ENCODE data around the gene VPS35L. TPM values are rescaled to one million over a fixed set of nuclear protein-coding genes. Genes with fewer than 3 reads are reported as not detected.

VPS35L gene
- total and polyA plus RNA-seq, 2 donors (not counting 1 experiment from before 2014, with no cell fraction given) = 17.5 to 62.1 TPM

- Mint-ChIP-seq H3K4me3 (no peak overlapping the region), H3K27me3 (no peaks in the 10 kb centered on the region), H3K9me3 (ENCODE audit: insufficient read depth) (no peaks in the 10 kb centered on the region), H3K4me1 (no peaks in the 10 kb centered on the region), H3K27ac (no peak overlapping the region)
- no peak overlapping the region for H2AFZ ChIP-seq (ENCODE audit: insufficient read depth, low read depth, low read length, poor library complexity, severe bottlenecking)
- no peaks in the 10 kb centered on the region for H4K20me1 ChIP-seq (ENCODE audit: control insufficient read depth, insufficient read depth, low read length, poor library complexity, severe bottlenecking)
- no peaks in the 10 kb centered on the region for H3K9me3 ChIP-seq (ENCODE audit: control extremely low read depth in 1 of 3, control insufficient read depth in 2 of 3, insufficient read depth in 1 of 3, low read length in 2 of 3)
- no peak overlapping the region for H3K4me2 ChIP-seq (replicated peaks; ENCODE audit: low read depth, low read length, poor library complexity, severe bottlenecking)
- H3K9ac ChIP-seq (ENCODE audit: low read length) = no peak overlapping the region
- intact Hi-C loops (cut with micrococcal nuclease) = no loop called here
- DNase-seq (no peak), ATAC-seq (ENCODE audit: low read depth) (no peak)
- CTCF ChIA-PET = no interaction called here
- H3K27ac ChIP-seq (ENCODE audit: low read length in 2 of 2) = no peak overlapping the region
- no peaks in the 10 kb centered on the region for H3K27me3 ChIP-seq (replicated peaks in 1 of 4; ENCODE audit: control extremely low read depth in 1 of 4, control insufficient read depth in 3 of 4, insufficient read depth in 4 of 4, low read length in 3 of 4)
- POLR2A ChIA-PET = no interaction called here
- no peaks in the 10 kb centered on the region for H3K4me1 ChIP-seq (ENCODE audit: control insufficient read depth in 2 of 2, insufficient read depth in 2 of 2, low read length in 2 of 2)
- WGBS (ENCODE audit: insufficient coverage) = 95% methylated on average over 4 of the region's 9 CpGs
- H3K36me3 ChIP-seq (replicated peaks in 1 of 2; ENCODE audit: control extremely low read depth in 1 of 2, control insufficient read depth in 1 of 2, extremely low read depth in 1 of 2, insufficient read depth in 2 of 2, low read length in 1 of 2) = peaks cover 9 to 23% of the 10 kb centered on the region in 2 experiments
- H3K79me2 ChIP-seq (ENCODE audit: control insufficient read depth, insufficient read depth, low read length) = no peaks in the 10 kb centered on the region
- no peak for TF ChIP-seq EZH2 (IDR thresholded peaks at IDR 0.05; ENCODE audit: borderline replicate concordance, insufficient read depth, low read depth, low read length, poor library complexity, severe bottlenecking)
- TF ChIP-seq CTCF (IDR thresholded peaks at IDR 0.05) = no peak
- no peak overlapping the region for H3K4me3 ChIP-seq (ENCODE audit: control extremely low read depth in 1 of 5, extremely low read depth in 1 of 5, insufficient read depth in 1 of 5, low read depth in 2 of 5, low read length in 4 of 5)
Measured at GRCh38 chr16:19655242-19655777, 99.8 kb downstream of the VPS35L start.

- ChIA-PET POLR2A (no interaction called here), CTCF (no interaction called here)
- H4K20me1 ChIP-seq (ENCODE audit: control insufficient read depth, insufficient read depth, low read length, poor library complexity, severe bottlenecking) = no peaks in the 10 kb centered on the region
- no peaks in the 10 kb centered on the region for H3K79me2 ChIP-seq (ENCODE audit: control insufficient read depth, insufficient read depth, low read length)
- H2AFZ ChIP-seq (ENCODE audit: insufficient read depth, low read depth, low read length, poor library complexity, severe bottlenecking) = no peak overlapping the region
- H3K4me1 Mint-ChIP-seq = no peaks in the 10 kb centered on the region
- no peak for DNase-seq
- no peak overlapping the region for H3K27ac ChIP-seq (ENCODE audit: low read length in 2 of 2)
- H3K36me3 ChIP-seq (replicated peaks in 1 of 2; ENCODE audit: control extremely low read depth in 1 of 2, control insufficient read depth in 1 of 2, extremely low read depth in 1 of 2, insufficient read depth in 2 of 2, low read length in 1 of 2) = peaks cover 5 to 18% of the 10 kb centered on the region in 2 experiments
- intact Hi-C loops (cut with micrococcal nuclease) = no loop called here
- peaks cover 0 to 7% (median 0%) of the 10 kb centered on the region in 3 donors for H3K9me3 ChIP-seq (ENCODE audit: control extremely low read depth in 1 of 3, control insufficient read depth in 2 of 3, insufficient read depth in 1 of 3, low read length in 2 of 3)
- no peak overlapping the region for H3K4me2 ChIP-seq (replicated peaks; ENCODE audit: low read depth, low read length, poor library complexity, severe bottlenecking)
- no peaks in the 10 kb centered on the region for H3K9me3 Mint-ChIP-seq (ENCODE audit: insufficient read depth)
- no peak overlapping the region for H3K4me3 Mint-ChIP-seq
- ATAC-seq (ENCODE audit: low read depth) = no peak
- no peak overlapping the region for H3K9ac ChIP-seq (ENCODE audit: low read length)
- no peaks in the 10 kb centered on the region for H3K27me3 ChIP-seq (replicated peaks in 1 of 4; ENCODE audit: control extremely low read depth in 1 of 4, control insufficient read depth in 3 of 4, insufficient read depth in 4 of 4, low read length in 3 of 4)
- no peak overlapping the region for H3K4me3 ChIP-seq (ENCODE audit: control extremely low read depth in 1 of 5, extremely low read depth in 1 of 5, insufficient read depth in 1 of 5, low read depth in 2 of 5, low read length in 4 of 5)
- TF ChIP-seq CTCF (IDR thresholded peaks at IDR 0.05) (no peak), EZH2 (IDR thresholded peaks at IDR 0.05; ENCODE audit: borderline replicate concordance, insufficient read depth, low read depth, low read length, poor library complexity, severe bottlenecking) (no peak)
- H3K27me3 Mint-ChIP-seq = no peaks in the 10 kb centered on the region
- no peak overlapping the region for H3K27ac Mint-ChIP-seq
- H3K4me1 ChIP-seq (ENCODE audit: control insufficient read depth in 2 of 2, insufficient read depth in 2 of 2, low read length in 2 of 2) = no peaks in the 10 kb centered on the region
- WGBS (ENCODE audit: insufficient coverage) = 100% methylated on average over 2 of the region's 4 CpGs
Measured at GRCh38 chr16:19657831-19658230, 102.3 kb downstream of the VPS35L start.
